ENCODE measurements around the gene KDM2B.
"Not testable (repeated sequence)": the region's sequence is repeated elsewhere in the genome, so short reads cannot be mapped to it uniquely, and the experiment has no call there.

The KDM2B gene

DNA sequence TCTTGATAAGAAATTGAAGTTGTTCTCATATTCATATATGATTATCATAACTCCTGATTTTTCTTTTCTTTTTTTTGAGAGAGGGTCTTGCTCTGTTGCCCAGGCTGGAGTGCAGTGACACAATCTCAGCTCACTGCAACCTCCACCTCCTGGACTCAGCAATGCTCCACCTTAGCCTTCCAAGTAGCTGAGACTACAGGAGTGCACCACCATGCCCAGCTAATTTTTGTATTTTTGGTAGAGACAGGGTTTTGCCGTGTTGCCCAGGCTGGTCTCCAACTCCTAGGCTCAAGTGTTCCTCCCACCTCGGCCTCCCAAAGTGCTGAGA, 2.5 kb upstream of the KDM2B start:
- not testable (repeated sequence) for DNase-seq

DNA sequence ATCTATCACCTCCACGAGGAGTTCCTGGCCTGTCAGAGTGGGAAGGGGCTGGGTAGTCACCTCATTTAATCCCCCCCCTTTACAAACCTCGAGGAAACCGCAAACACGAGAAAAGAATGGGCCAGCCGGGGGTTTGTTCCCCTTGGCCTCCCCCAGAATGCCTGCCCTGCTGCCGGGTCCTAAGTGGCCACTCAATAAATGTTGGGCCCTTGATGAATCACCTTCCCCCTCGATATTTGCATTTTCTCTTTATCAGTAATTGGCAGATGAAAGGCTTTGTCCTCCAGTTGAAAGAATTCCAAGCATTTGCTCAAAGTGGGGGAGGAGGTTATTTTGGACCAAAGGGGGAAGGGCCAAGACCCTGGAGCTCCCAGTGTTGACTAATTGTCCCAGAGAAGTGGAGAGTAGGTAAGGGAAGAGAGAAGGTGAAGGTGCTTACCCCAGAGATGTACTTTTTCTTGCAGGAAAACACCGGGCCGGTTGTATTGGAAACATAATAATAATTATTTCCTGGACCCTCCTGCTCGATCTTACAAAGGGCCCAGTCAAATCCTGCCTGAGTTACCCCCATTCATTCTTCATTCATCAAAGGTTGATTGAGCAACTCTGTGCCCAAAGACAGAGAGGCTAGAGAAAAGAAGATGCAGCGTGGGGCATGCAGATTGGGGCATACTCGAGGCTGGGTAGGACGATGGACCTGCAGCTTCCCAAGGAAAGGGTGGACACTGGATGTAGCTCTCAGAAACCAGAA, 1.9 kb upstream of the KDM2B start:
- DNase-seq, result no peak

DNA sequence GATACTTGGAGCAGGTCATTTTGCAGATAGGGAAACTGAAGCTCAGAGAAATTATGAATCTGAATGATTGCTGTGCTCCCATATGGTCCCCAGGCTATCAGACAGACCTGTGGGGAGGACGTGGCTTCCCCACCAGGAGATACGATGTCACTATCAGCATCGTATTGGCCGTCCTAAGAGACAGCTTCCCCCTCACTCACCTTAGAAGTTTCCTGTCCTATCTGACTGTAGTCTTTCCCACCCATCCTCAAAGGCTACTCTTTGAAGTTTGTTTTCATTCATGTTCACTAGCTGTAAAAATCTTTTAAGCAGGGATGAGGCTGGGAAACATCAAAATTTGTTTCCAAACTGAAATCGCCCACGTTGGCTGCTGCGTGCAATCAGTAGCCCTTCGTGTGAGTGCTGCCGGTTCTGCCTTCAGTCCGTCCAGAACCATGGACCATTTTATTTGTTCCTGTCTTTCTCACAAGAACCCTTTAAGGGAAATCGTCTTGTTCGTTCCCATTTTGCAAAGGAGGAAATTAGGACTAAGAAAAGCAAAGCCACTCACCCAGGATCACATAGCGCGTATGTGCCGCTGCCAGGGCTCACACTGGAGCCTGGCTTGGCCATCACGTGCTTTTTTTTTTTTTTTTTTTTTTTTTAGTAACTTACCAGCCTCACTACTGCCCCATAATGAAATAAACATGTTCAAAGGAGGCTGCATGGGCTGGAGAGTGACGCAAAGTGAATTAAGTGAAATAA, 1.0 kb upstream of the KDM2B start:
- DNase-seq, result peak; percentile 8

DNA sequence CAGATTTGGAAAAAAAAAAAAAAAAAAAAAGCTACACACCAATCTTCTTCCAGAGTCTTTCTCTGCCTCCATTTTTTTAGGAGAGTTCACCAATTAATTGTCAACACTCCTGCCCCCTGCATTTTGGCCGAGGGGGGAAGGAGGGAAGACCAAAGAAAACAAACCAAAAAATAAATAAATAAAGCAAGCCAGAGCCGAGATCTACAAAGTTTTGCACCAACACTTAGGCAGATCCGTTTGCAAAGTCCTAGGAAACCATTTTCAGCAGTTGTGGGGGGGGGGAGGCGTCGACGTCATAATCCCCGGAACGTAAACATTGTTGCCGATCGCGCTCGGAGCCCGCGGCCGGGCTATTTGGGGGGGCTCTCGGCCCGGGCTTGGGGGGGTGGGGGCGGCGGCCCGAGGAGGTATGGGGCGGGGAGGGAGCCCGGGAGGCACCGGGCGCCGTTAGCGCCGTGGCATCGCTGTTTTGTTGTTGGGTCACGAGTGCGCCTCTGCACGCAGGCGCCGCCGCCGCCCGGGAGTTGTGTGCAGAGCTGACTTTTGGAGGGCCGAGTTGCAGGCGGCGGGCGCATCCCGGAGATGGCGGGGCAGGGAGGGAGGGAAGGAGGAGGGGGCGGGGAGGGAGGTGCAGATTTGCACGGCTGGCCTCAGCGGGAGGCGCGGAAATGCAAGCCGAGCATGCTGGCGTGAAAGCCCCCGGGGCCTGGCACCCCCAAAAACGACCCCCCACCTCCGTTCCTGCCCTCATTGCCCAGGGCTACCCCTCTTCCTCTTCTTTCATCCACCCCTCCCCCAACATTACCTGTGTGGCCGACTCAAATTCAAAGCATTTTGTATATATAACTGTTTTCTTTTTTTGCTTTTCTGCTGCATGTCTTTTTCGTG, 598 bp downstream of the KDM2B start:
- DNase-seq, result peak; percentile 75

DNA sequence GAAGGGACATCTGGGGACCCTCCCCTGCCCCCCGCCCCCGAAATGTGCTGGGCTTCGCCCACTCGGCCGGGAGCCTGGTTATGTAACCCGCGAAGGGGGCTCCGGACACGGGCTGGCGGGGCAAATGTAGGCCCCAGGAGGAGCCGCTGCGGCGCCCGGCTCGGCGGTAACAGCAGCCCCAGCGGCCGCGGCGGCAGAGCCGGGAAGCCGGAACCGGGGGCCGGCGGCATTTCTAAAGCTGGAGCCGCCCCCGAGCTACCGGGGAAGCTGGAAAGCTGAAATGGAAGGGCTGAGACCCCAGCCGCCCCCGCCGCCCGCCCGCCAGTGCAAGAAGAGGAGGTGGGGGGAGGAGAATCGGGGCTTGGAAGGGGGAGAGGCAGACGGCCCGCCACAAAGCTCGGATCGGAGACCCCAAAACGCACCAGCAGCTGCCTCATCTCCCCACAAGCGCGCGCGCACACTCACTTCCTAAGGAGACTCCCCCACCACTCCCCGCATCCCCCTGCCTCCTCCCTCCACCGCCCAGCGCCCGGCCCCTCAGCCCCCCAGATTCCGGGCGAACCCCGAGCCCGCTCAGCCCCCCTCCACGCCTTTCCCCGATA, 1.5 kb downstream of the KDM2B start:
- DNase-seq, result peak; percentile 27

DNA sequence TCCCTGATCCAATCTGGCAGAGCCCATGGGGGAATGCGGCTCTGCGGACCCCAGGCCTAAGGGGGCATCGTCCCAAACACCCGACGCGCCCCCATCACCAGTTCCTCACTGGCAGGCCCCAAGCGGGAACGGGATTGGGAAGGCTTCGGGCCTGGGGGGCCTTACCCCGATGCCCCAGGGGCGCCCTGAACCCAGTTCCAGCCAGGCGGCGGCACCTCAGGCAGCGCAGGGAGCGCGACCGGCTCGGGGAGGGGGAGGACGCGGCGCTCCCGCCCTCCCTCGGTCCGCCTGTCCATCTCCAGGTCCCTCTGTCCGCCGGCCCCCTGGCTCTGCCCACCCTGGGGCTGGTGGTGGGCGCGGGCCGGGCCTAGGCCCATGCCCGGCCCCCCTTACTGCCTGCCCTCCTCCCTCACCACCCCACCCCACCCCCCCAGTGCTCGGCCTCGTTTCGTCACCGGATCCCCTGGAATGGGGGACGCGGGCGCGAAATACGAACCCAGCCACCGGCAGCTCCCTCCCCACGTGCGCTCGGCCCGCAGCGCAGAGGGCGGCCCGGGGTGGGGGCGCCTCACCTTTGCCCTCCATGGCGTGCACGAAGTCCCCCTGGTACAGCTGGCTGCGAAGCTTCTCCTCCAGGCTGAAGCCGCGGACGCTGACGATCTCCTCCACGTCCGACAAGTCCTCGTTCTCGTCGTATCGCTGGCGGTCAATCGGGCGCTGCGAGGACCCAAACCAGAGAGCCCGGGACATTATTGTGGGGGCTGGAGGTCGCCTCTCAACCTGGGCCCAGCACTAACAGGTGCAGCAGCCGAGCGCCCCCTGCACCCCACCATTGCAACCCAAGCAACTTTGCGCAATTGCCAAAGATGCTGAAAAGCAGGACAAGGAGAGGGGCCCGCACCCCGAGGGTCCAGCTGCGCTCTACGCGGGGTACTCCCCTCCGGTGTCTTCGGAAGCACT, 2.3 kb downstream of the KDM2B start:
- peak; percentile 17 for DNase-seq

DNA sequence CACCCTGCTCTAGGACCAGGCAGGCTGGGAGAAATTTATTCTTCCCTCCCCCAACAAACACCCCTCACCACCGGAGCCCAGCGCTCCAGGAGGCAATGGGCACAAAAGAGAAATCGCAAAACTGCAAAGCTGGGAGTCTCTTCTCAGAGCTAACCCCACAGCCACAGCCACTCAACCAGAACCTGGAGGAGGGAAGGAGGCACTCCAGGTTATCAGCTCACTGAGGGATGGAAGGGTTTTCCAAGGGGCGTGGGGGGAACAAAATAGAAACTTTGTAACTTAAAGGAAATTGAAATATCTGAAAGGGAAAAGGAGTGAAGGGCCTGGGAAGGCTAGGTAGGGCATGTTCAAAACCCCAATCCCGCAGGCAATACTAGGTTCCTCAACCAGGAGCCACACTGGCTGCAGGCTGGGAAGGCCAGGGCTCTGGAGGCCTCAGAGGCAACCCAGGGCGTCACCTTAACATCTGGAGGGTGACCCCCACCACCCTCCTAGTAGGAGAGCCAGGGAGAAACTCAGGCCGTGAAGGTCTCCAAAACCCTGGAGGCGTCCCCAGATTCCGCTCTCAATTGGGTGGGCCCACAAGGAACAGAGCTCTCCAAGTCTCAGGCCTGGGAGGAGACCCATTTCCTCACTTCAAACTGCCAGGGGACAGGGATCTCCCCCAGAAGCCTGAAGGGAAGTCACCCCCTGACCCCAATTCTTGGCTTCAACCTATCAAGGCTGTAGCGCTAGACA, 3.2 kb downstream of the KDM2B start:
- DNase-seq, result no peak

DNA sequence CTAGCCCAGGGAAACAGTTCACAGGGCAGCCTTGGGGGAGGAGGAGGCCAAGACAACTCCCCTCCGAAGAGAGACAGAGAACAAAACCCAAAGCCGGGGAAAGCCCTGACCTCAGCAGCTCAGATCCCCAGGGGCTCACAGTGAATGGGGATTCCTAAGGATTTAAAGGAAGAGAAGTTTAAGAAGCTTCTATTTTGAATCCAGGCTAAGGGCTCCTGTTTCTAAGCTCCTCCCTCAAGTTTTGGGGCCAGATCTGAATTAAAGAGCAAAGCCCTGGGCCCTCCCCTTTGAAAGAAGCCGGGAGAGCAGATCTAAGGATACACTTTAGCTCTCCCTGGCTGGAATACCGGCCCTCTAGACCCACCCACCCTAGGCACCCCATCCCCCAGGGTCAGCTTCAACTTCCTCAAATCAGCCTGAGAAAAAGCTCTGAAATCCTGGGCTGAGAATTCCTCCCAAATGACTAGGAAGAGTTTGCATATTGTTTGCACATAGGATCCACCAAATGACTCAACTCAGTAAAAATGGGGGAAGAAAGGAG, 3.9 kb downstream of the KDM2B start:
- DNase-seq, result no peak

DNA sequence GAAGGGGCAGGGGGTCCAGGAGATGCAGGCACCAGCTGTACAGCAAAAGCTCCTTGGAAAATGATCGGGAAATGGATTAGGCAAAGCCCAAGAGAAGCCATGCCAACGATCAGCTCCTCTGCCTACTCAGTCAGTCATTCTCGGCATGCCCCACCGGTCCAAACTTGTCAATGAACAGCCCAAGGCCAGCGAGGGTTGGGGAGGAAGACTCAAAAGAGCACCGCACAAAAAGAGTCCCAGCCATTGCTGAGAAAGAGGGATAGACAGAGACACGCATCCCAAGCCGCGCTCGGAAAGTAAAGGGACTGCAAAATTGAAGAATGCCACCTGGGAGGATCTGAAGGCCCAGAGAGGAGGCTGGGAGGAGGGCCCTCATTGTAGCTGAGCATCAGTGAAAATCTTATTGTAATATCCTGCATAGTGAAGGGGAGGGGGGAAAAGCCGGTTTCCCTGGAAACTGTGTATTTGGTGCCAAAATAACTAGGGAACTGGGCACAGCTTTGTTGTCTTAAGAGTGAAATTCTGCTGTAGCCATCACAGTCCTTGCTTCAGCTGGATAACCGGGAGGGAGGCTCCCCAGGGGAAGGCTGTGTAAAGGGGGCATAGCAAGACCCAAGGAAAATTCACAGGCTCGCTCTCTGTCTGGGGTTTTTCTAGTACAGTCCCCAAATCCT, 4.7 kb downstream of the KDM2B start:
- DNase-seq, result no peak

DNA sequence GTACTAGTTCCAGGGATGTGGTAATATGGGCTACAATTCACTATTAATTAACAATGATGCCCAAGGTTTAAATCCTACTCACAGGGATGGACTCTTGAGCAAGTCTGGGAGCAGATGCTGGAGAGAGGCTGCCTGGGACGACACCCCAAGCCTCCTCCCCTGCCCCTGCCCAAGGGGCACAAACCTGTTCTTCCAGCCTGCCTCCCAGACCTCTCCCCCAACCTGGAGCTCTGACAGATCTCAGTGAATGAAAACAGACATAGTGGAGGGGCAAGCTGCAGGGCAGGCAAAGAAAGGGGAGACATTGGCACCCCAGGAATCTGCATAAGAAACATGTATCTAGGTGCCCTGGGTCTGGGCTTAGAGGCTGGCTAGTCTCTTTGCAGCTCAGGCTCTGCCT, 5.8 kb downstream of the KDM2B start:
- no peak for DNase-seq

DNA sequence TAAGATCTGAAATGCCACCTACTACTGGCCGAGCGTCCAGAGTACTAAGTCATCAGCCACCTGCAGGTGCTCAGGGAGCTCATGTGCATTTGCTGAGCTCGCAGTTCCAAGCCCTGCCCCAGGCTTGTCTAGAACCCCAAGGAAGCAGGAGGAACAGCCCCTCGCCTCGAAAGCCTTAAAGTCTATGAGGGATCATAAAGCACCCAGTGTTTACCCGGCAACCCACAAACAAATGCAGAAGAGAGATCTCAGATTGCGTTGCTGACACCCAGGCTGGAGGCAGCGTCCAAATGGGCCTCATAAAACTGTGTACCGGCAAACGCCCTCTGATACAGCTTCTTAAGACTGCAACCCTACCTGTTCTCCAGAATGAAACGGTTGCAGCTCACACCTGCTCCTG, 6.8 kb downstream of the KDM2B start:
- DNase-seq, result no peak

DNA sequence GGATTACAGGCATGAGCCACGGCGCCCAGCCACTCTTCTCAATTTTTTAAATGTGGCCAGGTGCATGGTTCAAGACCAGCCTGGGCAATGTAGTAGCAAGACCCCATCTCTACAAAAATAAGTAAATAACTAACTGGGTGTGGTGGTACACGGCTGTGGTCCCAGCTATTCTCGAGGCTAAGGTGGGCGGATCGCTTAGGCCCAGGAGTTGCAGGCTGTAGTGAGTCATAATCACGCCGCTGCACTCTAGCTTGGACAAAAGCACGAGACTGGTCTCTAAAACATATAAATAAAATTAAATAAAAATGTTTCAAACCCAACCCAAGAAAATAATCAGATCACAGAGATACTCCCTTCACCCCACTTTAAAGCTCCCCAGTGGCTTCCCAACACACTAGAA, 8.9 kb downstream of the KDM2B start:
- DNase-seq, result no peak

DNA sequence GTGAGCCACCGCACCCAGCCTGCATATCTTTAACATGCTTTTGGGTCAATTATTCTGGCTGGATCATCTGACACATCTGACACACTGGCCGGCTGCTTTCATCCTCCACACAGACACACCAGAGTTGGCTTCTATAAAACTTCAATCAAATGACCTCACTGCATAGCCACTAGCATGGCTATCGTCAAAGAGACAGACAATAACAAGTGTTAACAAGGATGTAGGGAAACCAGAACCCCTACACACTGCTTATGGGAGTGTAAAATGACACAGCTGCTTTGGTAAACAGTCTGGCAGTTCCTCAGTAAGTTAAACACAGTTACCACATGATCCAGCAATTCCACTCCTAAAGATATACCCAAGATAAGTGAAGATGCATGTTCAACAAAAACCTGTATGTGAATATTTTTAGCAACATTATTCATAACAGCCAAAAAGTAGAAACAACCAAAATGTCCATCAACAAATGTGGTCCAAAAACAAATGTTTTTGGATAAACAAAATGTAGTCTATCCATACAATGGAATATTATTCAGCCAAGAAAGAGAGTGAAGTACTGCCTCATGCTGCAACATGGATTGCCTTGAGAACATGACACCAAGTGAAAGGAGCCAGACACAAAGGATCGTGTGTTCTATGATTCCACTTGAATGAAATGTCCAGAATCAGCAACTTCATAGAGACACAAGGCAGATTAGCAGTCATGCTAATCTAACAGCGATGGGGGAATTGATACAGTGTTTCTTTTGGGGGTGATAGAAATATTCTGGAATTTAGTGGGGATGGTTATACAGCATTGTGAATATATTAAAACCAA, 10.1 kb downstream of the KDM2B start:
- no peak for DNase-seq

DNA sequence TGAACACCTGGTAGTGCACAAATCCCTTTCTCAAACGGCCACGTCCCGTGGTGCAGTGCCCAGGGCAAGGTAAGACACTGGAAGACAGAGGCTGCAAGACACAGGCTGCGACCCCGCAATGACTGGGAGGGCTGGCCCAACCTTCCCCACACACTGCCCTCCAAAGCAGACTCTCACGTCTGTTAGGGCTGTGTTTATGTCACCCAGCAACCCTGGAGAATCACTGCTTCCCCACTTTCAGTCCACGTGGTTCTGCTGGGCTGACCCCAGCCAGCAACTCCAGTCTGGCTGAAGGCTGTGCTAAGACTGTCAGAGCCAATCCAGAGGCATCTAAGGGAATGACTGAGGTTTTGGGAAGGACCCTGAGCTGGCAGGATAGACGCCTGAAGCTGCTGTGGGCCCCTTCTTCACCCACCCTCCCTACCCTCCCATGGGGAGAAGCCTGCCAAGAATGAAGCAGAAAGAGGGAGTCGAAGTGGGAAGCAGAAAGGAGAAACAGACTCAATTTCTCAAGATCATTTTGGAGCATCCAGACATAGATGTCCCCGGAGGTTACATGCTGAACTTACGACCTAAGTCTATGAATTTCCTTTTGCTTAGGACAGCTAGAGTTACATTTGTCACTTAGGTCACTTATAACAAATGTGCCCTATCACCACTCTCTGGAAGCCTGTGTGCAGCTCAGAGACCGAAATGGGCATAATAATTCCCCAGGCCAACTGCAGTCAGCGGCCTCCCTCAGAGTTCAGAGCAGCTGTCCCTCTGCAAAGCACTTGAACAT, 11.7 kb downstream of the KDM2B start:
- DNase-seq, result no peak

DNA sequence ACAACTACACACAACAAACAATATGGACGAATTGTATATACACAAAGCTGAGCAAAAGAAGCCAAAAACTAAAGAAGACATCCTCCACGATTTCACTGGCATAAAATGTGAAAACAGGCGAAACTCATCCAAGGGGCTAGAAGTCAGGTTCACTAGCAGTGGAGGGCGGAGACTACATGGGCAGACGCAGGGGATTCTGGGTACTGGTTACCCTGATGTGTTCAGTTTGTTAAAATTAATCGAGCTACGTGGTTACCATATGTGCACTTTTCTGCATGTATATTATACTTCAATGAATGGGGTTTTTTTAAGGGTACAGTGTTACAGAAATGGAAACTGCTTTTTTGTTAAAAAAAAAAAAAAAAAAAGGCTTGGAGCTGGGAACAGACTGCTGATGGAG, 12.3 kb downstream of the KDM2B start:
- DNase-seq, result no peak

DNA sequence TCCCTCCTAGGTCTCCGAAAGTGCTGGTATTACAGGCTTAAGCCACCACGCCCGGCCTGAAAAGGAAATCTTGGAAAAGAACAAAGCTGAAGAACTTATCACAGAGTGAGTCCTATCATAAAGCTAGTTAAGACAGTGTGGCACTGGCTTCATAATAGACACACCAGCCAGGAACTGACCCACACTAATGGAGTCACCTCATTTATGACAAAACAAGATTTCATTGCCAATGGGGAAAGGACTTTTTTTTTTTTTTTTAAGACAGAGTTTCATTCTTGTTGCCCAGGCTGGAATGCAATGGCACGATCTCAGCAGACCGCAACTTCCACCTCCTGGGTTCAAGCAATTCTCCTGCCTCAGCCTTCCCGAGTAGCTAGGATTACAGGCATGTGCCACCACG, 15.7 kb downstream of the KDM2B start:
- no peak for DNase-seq

DNA sequence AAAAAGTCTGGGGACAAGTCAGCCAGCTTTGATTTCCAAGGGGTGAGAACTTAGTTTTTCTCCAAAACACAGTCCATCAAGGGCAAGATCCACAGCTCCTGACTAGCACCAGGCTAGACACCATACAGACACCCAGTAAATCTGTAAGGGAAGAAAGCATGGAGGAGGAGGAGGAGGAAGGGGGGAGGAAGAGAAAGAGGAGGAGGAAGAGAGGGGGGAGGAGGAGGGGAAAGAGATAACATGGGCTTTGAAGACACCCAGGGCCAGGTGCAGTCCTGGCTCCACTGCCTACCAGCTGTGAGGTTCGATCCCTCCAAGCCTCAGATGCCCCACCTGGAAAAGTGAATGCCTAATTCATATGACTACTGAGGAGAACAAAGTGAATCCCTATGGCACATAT, 18.3 kb downstream of the KDM2B start:
- DNase-seq, result no peak

DNA sequence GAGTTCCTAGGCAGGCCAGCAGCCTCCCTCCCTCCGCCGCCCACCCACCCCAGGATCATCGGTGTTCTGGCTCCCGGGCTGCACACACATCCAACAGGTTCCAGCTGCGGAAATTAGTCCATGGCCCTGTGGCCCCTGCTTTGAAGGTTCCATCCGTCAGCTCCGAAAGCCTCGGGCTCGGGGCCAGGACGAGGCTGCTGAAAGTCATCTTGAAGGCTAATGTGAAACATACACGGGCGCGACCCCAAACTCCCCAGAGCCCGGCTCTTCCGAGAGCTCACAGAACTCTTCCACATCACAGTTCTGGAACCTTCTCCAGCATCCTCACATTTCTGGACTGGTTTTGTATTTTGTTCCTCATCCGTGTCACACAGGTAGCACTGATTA, 19.8 kb downstream of the KDM2B start:
- DNase-seq, result no peak

All from CD4-positive, alpha-beta T cell treated with Interleukin-4 for 4 hours (primary cell).